Panc1 (cell line): ENCODE data around the gene OR2B2.

Experiments used
- POLR2AphosphoS5 ChIP-seq: IDR thresholded peaks from 2 replicates; pipeline ENCODE4 v1.6.1; 2012; ENCODE audit warnings: mild to moderate bottlenecking, low read depth, low read length, moderate library complexity
- SIN3A ChIP-seq: IDR thresholded peaks from 2 replicates; pipeline ENCODE4 v1.6.1; 2012; ENCODE audit warnings: low read depth, mild to moderate bottlenecking, low read length, moderate library complexity, borderline replicate concordance; ENCODE audit not compliant: insufficient read depth
- TF ChIP-seq, protein P1 (sequence below): fragments of 450-650 bp; IDR thresholded peaks from 2 replicates; pipeline ENCODE4 v1.5.1; 2017; ENCODE audit warnings: mild to moderate bottlenecking

GRCh38 chr6:27886073-27886472, 26.1 kb downstream of the OR2B2 start:
- no peak for TF ChIP-seq POLR2AphosphoS5
- TF ChIP-seq, protein P1, sequence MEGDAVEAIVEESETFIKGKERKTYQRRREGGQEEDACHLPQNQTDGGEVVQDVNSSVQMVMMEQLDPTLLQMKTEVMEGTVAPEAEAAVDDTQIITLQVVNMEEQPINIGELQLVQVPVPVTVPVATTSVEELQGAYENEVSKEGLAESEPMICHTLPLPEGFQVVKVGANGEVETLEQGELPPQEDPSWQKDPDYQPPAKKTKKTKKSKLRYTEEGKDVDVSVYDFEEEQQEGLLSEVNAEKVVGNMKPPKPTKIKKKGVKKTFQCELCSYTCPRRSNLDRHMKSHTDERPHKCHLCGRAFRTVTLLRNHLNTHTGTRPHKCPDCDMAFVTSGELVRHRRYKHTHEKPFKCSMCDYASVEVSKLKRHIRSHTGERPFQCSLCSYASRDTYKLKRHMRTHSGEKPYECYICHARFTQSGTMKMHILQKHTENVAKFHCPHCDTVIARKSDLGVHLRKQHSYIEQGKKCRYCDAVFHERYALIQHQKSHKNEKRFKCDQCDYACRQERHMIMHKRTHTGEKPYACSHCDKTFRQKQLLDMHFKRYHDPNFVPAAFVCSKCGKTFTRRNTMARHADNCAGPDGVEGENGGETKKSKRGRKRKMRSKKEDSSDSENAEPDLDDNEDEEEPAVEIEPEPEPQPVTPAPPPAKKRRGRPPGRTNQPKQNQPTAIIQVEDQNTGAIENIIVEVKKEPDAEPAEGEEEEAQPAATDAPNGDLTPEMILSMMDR, result no peak
- TF ChIP-seq SIN3A, result no peak
